Activated T-cell treated with anti-CD3 and anti-CD28 coated beads for 48 hours (primary cell): Measurements from ENCODE around the gene HCN2.

Experiments used
- DNase-seq: peaks from one replicate; pipeline ENCODE4 v3.0.0-alpha.2; 2020; ENCODE audit warnings: low read depth

Gene HCN2

GRCh38 chr19:589693-590395 is at the start of gene HCN2:
Gene HCN2, plus strand, starts transcription at chr19:589881. Its CDS starts 65 bp downstream, at chr19:589946.
- DNase-seq, result no peak

- no peak for DNase-seq
Observed at GRCh38 chr19:540867-541637, 48.6 kb upstream of the HCN2 start.

- DNase-seq, result no peak
Observed at GRCh38 chr19:541699-542098, 48.0 kb upstream of the HCN2 start.

- DNase-seq, result no peak
Observed at GRCh38 chr19:542173-542866, 47.4 kb upstream of the HCN2 start.

- peak; percentile 64 for DNase-seq
Observed at GRCh38 chr19:543910-544608, 45.6 kb upstream of the HCN2 start, which contains the start of gene GZMM. Gene GZMM, plus strand, starts transcription at chr19:544053. Its CDS starts 19 bp downstream, at chr19:544072.

GRCh38 chr19:547117-547516 is 42.6 kb upstream of the HCN2 start:
- DNase-seq, result no peak

GRCh38 chr19:547836-548720 is 41.6 kb upstream of the HCN2 start:
- no peak for DNase-seq

GRCh38 chr19:548886-549830 is 40.5 kb upstream of the HCN2 start:
- DNase-seq, result no peak

- DNase-seq, result no peak
Observed at GRCh38 chr19:554817-555216, 34.9 kb upstream of the HCN2 start.

- DNase-seq, result no peak
Observed at GRCh38 chr19:555474-555808, 34.2 kb upstream of the HCN2 start.

- no peak for DNase-seq
Observed at GRCh38 chr19:556611-557382, 32.9 kb upstream of the HCN2 start.

- no peak for DNase-seq
Observed at GRCh38 chr19:558770-559439, 30.8 kb upstream of the HCN2 start.

GRCh38 chr19:560121-560520 is 29.6 kb upstream of the HCN2 start:
- no peak for DNase-seq

GRCh38 chr19:566403-566802 is 23.3 kb upstream of the HCN2 start:
- DNase-seq, result no peak

GRCh38 chr19:566844-567243 is 22.8 kb upstream of the HCN2 start:
- DNase-seq, result no peak

- DNase-seq, result no peak
Observed at GRCh38 chr19:567296-567900, 22.3 kb upstream of the HCN2 start.

- DNase-seq, result no peak
Observed at GRCh38 chr19:570251-570686, 19.4 kb upstream of the HCN2 start.

GRCh38 chr19:570937-571565 is 18.6 kb upstream of the HCN2 start:
- no peak for DNase-seq
